ENCODE measurements around the gene TSHZ3. TPM values are rescaled to one million over a fixed set of nuclear protein-coding genes. Genes with fewer than 3 reads are reported as not detected.

Gene TSHZ3
- 0.77 and 1.6 TPM in 2 replicates for total RNA-seq

- peak in 1 of 2 donors; percentile 14 for DNase-seq (ENCODE audit: low read depth in 2 of 2)
Measured at GRCh38 chr19:31349160-31349881, at the start of gene TSHZ3. TSS of gene TSHZ3 (minus strand) at chr19:31349436. CDS start at chr19:31349219, 217 bp downstream.

GRCh38 chr19:31397308-31397707, 48.1 kb upstream of the TSHZ3 start:
- DNase-seq (ENCODE audit: low read depth in 2 of 2), result no peak

GRCh38 chr19:31392464-31392863, 43.2 kb upstream of the TSHZ3 start:
- no peak for DNase-seq (ENCODE audit: low read depth in 2 of 2)

- DNase-seq (ENCODE audit: low read depth in 2 of 2), result no peak
Measured at GRCh38 chr19:31391518-31391917, 42.3 kb upstream of the TSHZ3 start.

GRCh38 chr19:31390711-31391110, 41.5 kb upstream of the TSHZ3 start:
- DNase-seq (ENCODE audit: low read depth in 2 of 2), result no peak

GRCh38 chr19:31389874-31390273, 40.6 kb upstream of the TSHZ3 start:
- no peak for DNase-seq (ENCODE audit: low read depth in 2 of 2)

GRCh38 chr19:31387717-31388301, 38.6 kb upstream of the TSHZ3 start:
- no peak for DNase-seq (ENCODE audit: low read depth in 2 of 2)

GRCh38 chr19:31386806-31387205, 37.6 kb upstream of the TSHZ3 start:
- DNase-seq (ENCODE audit: low read depth in 2 of 2), result no peak

- DNase-seq (ENCODE audit: low read depth in 2 of 2), result no peak
Measured at GRCh38 chr19:31385744-31386143, 36.5 kb upstream of the TSHZ3 start.

- no peak for DNase-seq (ENCODE audit: low read depth in 2 of 2)
Measured at GRCh38 chr19:31383553-31383952, 34.3 kb upstream of the TSHZ3 start.

- no peak for DNase-seq (ENCODE audit: low read depth in 2 of 2)
Measured at GRCh38 chr19:31380854-31381253, 31.6 kb upstream of the TSHZ3 start.

GRCh38 chr19:31378404-31378803, 29.2 kb upstream of the TSHZ3 start:
- no peak for DNase-seq (ENCODE audit: low read depth in 2 of 2)

- DNase-seq (ENCODE audit: low read depth in 2 of 2), result no peak
Measured at GRCh38 chr19:31377736-31378135, 28.5 kb upstream of the TSHZ3 start.

- no peak for DNase-seq (ENCODE audit: low read depth in 2 of 2)
Measured at GRCh38 chr19:31372246-31372781, 23.1 kb upstream of the TSHZ3 start.

GRCh38 chr19:31370216-31370615, 21.0 kb upstream of the TSHZ3 start:
- no peak for DNase-seq (ENCODE audit: low read depth in 2 of 2)

GRCh38 chr19:31364963-31365362, 15.7 kb upstream of the TSHZ3 start:
- no peak for DNase-seq (ENCODE audit: low read depth in 2 of 2)

- DNase-seq (ENCODE audit: low read depth in 2 of 2), result no peak
Measured at GRCh38 chr19:31361728-31362127, 12.5 kb upstream of the TSHZ3 start.

- DNase-seq (ENCODE audit: low read depth in 2 of 2), result no peak
Measured at GRCh38 chr19:31357315-31357673, 8.1 kb upstream of the TSHZ3 start.

GRCh38 chr19:31356587-31357314, 7.5 kb upstream of the TSHZ3 start:
- DNase-seq (ENCODE audit: low read depth in 2 of 2), result peak in 1 of 2 donors; percentile 11

GRCh38 chr19:31355665-31356289, 6.5 kb upstream of the TSHZ3 start:
- DNase-seq (ENCODE audit: low read depth in 2 of 2), result no peak

- DNase-seq (ENCODE audit: low read depth in 2 of 2), result no peak
Measured at GRCh38 chr19:31354799-31355664, 5.8 kb upstream of the TSHZ3 start.
